ENCODE results near the gene GPC3.
"Not testable (repeated sequence)": the region's sequence is repeated elsewhere in the genome, so short reads cannot be mapped to it uniquely, and the experiment has no call there.

Gene GPC3

DNA sequence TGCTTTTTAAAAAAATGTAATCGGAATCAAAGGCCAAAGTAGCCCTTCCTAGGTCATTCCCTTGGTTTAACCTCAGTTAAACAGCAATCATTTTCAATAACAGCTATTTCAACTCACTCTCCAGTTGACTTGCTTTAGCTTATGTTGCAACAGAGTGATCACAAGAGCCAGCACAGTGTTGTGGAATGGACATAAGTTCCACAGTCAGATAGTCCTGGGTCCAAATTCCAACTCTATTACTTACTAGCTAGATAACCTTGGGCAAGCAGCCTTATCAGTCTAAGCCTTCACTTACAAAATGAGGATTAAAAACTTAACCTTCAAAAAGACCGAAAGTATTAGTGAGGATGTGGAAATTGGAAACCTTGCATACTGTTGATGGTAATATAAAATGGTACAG is 9.2 kb upstream of the GPC3 start:
- no peak for DNase-seq

DNA sequence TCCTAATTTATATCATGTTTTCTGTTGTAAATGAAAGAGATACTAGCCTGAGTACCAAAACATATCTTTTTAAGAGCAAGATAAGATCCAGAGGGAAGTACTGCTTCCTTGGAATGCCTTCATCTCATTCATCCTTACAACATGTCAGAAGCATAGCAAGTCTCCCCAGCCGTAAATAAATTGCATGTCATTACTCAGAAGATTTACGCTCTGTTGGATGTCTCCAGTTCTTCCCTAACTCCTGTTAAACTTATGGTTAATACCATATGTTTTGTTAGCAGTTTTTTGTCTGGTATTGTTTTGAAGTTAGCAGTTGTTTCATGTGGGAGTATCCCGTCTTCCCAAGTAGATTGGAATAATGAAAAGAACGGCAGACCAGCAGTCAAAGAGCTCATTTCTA is 7.5 kb upstream of the GPC3 start:
- no peak for DNase-seq

DNA sequence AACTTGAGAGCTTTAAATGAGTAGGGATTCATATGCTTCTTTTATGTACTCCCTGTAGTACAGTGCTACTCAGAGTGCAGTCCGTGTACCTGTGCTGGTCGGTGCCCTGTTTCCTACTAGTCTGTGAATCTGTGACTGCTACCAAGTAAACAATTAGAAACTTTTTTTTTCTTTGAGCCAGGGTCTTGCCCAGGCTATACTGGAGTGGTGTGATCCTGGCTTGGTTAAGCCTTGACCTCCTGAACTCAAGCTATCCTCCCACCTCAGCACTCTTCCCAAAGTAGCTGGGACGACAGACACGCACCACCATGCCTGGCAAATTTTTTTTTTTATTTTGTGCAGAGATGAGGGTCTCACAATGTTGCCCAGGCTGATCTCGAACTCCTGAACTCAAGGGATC is 6.4 kb upstream of the GPC3 start:
- no peak for DNase-seq

DNA sequence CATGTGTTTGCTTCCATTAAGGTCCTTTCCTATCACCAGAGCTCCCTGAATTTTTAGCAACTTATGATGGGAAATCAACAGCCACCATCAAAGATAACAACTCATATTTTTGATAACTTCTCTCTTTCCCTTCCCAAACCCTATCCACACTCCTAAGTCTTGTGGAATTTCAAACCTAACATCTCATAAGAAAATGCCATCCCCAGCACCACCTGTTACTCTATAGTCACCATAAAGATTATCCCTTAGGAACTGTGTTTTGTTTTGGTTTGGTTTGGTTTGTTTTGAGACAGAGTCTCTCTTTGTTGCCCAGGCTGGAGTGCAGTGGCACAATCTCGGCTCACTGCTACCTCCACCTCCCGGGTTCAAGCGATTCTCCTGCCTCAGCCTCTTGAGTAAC is 5.7 kb upstream of the GPC3 start:
- DNase-seq: not testable (repeated sequence)

DNA sequence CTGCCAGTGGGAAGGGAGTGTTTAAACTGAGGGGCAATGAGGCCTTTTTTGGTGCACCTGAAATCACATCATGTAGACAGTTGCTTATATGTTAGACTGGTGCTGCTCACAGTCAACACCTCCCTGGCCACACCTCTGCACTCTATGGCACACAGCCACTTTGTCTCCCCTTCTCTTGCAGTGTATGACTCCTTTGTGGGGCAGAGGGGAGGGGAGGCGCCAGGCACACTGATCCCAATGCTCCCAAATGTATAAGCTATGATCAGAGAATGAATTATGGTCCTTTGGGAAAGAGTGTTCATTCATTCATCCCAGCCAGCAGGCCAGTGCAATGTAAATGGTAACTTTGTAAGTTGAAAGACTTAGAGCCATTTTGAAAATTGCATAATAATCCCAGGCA is 4.6 kb upstream of the GPC3 start:
- DNase-seq: no peak

DNA sequence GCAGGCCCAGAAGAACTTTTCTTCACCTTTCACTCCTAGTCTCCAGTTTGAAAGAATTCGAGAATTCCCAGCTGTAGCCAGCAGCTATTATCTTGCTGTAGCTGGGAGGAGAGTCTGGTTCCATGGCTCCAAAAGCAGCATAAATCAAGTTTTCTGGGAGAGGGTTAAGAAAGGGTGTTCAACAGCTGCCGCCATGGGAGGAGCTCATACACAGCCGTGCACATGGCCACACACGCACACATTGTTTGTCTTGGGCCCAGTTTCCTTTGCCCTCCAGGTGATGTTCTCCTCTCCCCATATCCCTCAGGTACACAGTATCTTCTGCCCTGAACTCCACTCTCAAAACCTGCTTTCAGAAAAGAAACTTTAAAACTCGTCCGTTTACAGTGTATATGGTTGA is 4.1 kb upstream of the GPC3 start:
- DNase-seq: no peak

DNA sequence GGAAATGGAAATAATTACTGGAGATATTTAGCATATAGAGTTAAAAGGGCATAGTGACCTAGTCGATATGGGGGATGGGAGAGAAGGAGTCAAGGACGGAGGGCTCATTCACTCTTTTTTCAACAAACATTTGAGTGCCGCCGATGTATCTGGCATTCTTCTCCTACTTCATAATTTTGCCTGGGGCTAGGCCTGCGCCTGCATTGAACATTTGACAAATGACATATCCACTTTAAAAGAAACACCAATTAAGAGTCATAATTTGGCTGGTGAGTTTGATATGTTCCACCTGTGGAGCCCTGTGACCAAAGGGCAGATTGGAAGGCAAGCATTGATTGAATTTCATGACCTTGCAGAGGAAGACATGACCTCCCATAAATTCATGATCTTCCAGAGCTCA is 2.6 kb upstream of the GPC3 start:
- no peak for DNase-seq

DNA sequence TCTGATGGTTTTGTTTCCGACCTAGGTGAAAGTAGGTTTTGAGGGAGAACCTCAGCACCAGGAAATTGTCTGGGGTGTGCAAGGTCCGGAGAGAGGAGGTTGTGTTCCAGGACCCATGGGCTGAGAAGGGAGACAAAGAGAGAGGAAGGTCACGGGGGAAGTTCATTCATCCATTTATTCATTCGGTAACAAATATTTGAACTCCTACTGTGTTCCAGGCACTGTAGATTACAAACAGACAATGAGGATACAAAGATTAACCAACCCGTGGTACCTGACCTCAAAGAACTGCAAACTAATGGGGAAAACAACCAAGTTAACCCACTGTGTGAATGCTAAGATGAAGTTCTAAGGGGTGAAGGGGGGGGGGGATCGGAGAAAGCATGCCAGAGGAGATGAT is 1.8 kb upstream of the GPC3 start:
- no peak for DNase-seq

DNA sequence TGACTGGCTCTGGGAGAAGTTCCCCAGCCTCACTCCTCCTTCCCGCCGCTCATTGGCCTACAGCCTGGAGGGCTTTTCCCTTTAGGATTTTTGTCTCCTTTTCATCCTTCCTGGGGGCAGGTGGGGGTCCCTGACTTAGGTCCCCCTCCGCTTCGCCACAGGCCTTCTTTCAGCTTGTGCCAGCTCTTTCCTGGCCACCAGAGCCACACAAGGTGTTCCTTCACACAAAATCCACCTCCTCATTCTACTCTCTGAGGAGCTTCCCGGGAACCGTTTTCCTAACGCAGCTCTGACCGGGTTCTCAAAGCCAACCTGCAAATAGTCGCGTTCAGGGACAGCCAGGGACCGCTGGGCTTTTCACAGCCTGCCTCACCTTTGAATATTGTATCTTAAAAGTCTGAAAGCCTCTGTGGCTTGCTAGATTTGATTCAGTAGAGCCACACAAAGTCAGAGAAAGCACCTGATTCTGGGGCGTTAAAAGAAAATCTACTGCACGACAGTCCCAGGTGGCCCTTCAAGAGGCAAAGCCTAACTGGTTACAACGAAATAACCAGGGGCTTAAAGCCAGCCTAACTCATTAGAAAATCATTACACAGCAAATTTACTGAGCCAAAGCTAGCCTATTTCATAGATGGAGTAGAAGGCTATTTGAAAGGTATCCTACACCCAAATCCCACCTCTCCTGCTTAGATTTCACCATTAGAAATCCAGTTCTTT is 731 bp upstream of the GPC3 start:
- no peak for DNase-seq

DNA sequence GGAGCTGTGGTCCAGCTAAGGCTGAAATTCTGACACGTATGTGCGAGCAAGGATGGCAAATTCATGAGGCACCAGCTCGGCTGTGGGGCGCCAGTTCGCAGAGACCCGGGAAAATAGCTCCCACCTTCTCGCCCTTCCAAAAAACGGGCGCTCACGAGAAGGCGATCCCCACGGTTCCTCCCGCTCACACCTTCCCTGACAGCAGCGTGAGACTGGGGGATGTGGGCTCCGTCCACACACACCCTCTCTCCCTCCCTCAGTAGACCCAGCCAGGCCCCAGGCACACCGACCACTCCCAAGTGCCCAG is 584 bp downstream of the GPC3 start:
- DNase-seq: no peak

DNA sequence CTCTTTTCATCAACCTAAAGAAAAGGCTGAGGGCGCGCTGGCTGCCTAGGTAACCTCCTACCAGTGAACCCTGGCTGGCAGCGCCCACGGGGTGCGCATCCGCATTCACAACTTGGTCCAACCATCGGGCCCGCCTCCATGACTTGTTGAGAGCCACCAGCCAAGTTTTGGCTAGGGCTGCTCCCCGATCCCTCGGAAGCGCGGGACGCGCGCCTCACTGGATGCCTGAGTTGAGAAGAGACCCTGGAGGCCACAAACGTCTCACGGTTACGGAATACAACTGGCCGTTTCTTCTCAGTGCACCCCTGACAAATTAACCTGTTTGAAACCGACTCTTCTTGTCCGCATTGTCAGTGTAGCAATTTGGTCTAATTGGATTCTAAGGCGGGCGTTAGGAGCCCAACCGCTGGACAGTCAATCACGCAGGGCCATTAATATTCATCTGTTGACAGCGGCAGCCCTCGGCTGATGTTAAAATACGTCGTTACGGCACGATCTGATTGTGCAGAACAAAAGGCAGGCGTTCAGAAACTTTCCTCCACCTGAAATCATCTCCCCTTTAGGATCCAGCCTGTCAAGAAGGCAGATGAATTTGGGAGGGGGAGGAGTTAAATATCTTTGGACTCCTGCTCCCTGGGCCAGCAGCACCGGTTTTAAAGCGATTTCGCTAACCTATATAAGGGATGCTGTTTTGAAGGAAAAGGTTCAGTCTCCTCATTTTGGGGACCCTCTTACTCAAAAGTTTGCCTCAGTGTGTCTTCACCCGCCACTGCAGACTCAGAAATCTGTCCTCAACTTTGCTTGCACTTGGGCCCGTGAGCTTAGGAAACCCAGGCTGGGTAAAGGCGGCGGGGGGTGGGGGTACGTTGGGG is 1.2 kb downstream of the GPC3 start:
- no peak for DNase-seq

DNA sequence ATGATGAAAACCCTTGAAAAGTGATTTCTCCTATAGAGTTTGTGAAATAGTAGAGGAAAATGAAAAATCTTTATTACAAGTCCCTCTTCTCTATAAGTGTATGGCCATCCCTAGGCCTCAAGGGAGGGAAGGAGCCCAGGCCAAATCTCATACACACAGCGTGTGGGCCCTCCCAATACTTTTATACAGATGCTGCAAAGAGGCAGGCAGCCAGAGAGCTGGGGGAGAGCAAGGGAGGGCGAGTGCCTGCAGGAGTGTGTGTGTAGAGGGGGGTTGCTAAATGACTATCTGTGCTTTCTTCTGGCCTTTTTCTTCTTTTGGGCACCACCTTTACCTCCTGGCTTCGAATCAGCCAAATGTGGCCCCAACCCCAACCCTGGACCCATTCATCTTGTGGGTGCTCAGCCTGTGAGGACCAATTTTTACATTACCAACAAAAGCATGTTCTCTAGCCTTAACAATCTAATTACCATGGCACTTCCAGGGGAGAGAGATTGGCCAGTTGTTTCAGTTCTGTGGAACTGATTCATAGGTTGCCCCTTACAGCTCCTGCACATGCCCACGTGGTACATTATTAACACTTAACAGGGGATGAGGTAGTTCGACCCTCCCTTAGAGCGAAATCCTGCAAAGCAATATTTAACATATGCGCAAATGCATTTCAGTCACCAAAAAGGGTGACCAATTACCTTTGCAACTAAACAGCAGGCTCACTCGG is 2.0 kb downstream of the GPC3 start:
- DNase-seq: no peak

DNA sequence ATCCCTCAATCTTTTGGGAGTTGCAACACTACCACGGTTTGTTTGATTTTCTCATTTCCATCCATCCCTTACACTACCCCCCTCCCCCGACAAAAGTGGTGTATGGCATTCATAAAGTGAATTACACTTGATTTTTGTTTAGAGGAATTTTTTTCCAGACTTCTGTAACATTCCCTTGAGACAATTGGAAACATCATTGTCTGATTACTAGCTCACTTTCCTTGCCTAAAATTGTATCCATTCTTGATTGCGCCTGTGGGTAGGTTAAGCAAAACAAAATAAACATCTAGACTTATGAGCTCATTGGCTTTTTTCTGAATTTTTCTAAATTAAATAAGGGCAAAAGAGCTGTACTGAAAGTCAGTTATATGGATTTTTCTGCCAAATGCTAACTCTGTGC is 3.5 kb downstream of the GPC3 start:
- DNase-seq: no peak

DNA sequence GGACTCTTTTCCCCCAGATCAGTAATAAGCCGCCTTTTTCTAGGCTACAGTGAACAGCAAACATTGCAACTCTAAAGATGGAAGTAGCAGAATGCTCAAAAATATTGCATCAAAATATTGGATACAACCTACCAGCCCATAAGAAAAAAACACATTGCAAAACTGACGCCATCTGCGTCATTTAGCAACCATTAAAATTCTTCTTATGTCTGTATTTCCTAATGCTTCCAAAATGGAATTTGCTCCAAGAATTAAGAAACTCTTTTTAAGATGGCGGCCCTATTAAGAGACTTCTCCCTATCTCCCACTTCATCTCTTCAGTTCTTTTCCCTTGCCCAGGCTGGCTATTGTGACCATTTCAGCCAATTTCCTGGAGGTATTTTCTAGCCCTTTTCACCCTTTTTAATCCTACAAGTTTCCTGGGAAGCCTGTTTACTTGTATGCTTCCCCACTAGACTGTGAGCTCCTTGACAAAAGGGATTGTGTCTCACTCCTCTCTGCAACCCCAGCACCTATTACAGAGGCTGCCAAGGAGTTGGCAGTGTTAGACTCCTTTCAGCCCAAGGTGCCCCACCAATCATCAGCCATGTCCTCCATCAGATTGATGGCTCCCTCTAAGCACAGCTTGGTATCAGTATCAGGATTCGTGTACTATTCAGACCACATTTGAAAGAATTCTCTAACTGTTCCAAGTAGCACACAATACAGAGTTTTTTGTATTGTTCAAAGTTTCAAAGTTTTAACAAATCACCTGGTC is 4.4 kb downstream of the GPC3 start:
- DNase-seq: no peak

DNA sequence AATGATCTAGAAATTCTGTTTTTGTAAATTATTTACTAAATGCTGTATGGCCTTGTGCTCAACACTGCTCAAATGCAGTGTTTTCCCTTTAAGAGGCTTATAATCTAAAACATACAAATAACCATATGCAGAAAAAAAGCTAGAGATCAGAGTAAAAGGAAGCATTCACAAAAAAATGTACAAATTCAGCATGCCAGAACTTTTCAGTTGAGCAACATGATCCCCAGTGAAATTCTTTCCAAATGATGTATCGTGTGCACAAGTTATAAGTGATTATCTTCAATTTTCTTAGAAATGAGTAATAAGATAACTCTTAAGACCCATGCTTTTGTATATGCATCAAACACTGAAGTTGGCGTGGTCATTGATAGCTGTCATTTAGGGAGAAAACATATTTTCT is 5.0 kb downstream of the GPC3 start:
- DNase-seq: no peak

DNA sequence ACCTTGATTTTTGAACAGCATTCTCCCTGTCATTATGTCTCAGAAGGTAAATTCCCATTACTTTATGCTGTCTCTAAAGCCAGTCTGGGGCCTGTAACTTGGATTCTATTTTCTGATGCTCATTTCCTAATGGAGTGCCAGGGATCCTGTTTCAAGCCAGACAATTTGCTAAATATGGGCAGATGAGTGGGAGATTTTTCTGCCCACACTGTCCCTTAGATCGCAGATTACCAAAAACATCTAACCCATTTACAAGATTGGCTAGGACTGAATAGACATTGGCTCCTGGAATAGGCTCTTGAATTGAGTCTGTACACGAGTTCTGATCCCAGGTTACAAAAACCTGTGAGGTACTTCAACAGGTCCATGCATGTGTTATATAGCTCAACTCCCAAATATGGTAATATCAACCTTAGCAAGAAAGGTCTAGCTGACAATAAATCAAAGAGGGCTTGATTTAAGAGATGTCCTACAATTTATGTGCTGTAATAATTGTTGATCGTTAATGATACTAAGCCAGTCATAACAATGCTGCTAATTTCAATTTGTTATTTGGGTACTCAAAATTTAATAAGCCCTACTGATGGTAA is 5.7 kb downstream of the GPC3 start:
- DNase-seq: no peak

DNA sequence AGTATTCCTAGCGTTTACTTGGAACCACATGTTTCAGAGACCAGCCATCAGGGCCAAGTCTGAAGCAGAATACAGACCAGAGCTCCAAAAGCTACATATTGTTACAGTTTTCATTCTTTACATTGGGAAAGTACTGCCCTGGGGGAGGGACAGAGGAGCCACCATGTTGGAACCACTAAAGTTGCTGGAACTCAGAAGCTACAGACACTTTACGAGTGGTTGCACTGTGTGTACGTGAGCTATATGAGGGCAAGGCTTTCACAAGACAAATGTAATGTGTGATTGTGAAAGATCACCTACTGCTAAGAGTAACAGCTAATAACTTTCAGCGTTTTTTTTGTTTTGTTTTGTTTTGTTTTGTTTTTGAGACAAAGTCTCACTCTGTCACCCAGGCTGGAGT is 11.7 kb downstream of the GPC3 start:
- DNase-seq: no peak

DNA sequence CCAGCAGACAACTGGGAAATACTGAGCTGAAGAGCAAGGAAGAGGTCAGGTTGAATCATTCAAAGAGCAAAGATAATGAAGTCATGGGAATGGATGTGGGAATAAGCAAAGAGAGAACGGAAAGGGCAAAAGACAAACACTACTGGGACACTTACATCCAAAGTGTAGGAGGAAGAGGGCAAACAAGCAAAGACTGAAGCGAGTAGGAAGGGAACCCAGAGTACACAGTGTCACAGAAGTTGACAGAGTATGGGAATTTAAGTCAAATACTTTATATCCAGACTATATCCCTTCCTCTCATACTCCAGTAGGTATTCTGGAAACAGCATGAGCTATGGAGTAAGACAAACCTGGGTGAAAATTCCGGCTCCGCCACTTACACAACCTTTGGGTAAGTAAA is 12.5 kb downstream of the GPC3 start:
- DNase-seq: no peak

DNA sequence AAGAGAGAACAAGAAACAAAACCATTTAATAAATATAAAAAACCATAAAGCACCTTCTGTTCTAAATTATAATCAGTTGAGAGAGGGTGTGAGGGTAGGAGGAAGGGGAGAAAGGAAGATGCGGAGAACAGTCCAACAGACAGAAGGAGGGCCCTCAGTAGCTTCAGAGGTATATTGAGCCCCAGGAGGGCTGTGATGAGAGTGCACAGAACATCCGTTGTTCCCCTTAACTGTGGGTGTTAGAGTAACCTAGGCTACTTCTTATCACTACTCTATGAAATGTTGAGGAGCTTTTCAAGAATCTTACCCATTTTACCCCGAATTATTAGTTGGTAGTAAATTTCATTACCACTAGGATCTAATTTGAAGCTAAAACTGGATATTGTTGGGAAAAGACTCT is 13.8 kb downstream of the GPC3 start:
- no peak for DNase-seq

DNA sequence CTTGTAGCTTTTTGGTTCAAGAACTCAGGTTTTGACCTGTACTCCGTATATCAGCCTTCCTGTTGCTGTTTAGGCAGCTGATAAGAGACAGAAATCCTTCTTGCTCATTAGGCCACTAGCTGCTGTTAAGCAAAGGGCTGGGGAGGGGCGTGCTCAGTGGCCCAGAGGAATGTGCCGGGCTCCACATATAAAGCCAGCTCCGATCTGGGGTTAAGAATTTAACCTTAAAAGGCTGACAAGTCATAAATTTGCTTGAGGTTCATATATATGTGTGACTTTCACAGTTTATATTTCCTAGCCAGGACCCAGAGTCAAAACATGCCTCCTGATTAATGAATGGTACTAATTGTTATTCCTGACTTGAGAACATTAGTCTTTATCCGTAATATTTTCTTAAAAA is 15.3 kb downstream of the GPC3 start:
- DNase-seq: no peak

DNA sequence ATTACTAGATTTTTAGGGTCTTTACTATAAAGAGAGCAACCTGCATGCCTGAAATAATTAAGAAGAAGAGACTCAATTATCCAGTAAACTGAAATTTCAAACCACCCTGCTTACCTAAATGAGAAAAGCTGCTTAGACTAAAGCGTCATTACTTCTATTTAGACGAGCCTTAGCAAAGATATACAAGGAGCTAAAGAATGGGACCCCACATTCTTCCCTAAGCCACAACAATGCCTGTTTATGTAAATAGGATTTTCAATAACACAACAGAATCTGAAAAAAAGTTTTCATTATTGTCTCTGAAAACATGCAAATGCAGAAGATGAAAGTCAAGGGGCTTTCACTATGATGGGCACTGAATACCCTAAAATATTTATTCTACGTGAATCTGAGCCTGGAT is 16.2 kb downstream of the GPC3 start:
- DNase-seq: no peak

DNA sequence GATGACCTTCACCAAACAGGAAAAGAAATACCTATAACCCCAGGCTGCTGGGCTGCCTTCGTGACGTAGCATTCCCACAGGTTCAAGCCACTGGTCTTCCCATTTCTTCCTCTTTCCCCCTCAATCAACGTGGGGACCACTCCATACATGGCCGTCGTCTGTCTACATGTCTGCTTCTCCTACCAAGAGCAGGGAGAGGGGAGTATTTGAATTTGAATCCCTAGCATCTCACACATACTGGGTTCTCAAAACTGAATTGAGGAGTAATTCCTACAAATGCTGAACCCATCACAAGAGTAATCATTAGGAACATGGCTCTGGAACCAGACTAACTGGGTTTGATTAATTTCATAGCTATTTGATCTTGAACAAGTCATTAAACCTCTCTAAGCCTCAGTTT is 17.3 kb downstream of the GPC3 start:
- DNase-seq: no peak

DNA sequence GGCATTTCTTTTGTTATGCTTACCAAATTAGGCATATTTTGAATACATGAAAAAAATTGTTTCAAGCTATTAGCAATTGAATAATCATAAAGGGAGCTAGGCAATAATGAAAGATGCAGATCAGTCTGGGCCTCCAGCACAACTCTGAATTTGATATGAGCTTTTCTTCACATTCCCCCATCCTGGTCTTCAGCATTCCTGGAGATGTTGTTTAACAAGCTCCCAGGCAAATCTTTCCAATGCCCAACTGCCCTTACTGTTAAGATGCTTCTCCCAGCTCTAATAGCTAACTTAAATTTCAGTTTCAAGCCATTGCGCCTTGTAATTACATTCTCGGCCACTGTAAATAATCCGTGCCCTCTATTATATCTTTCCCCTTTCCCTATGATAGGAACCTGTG is 19.2 kb downstream of the GPC3 start:
- DNase-seq: no peak
